Fibroblast of lung (primary cell): ENCODE measurements around the gene KLF4. TPM values are rescaled to one million over a fixed set of nuclear protein-coding genes. Genes with fewer than 3 reads are reported as not detected.
"Not testable (repeated sequence)": the region's sequence is repeated elsewhere in the genome, so short reads cannot be mapped to it uniquely, and the experiment has no call there.

Experiments used
- DNase-seq, 2 donors: peaks; one replicate each; pipeline versions ENCODE4 v3.0.0 to v3.0.0-alpha.2; 2010; ENCODE audit warnings: low read depth in 2 of 2
- H2AFZ ChIP-seq: 2 replicates; pipeline ENCODE4 v1.5.1; 2012; ENCODE audit warnings: low read length, control low read depth, inconsistent platforms
- H3K27ac ChIP-seq: 2 replicates; pipeline ENCODE4 v1.5.1; 2011; ENCODE audit warnings: low read length, control low read depth; ENCODE audit not compliant: insufficient read depth
- H3K27me3 ChIP-seq: 2 replicates; pipeline ENCODE4 v1.5.1; 2011; ENCODE audit warnings: mild to moderate bottlenecking, low read length; ENCODE audit not compliant: control insufficient read depth, insufficient read depth
- H3K36me3 ChIP-seq: 2 replicates; pipeline ENCODE4 v1.5.1; 2011; ENCODE audit warnings: low read length; ENCODE audit not compliant: control insufficient read depth, insufficient read depth
- H3K4me1 ChIP-seq: 2 replicates; pipeline ENCODE4 v1.5.1; 2011; ENCODE audit warnings: low read length; ENCODE audit not compliant: control insufficient read depth, insufficient read depth; ENCODE audit errors: extremely low read depth
- H3K4me2 ChIP-seq: 2 replicates; pipeline ENCODE4 v1.5.1; 2011; ENCODE audit warnings: low read length, control low read depth; ENCODE audit not compliant: insufficient read depth; ENCODE audit errors: extremely low read depth
- H3K4me3 ChIP-seq, 4 experiments: fragments of 200-600 bp in 1 of 4; sonication (generic) in 1 of 4; replicated peaks in 1 of 4; 2 replicates each; pipeline ENCODE4 v1.5.1; 2011 to 2016; ENCODE audit warnings: low read length in 4 of 4, low read depth in 3 of 4, mild to moderate bottlenecking in 3 of 4, control low read depth in 2 of 4, inconsistent platforms in 1 of 4, mixed read lengths in 1 of 4; ENCODE audit not compliant: insufficient read depth in 1 of 4; ENCODE audit errors: control extremely low read depth in 1 of 4
- H3K79me2 ChIP-seq: 2 replicates; pipeline ENCODE4 v1.5.1; 2012; ENCODE audit warnings: mild to moderate bottlenecking, low read length, inconsistent platforms; ENCODE audit not compliant: control insufficient read depth, insufficient read depth
- H3K9ac ChIP-seq: 2 replicates; pipeline ENCODE4 v1.5.1; 2011; ENCODE audit warnings: mild to moderate bottlenecking, low read length, control low read depth; ENCODE audit not compliant: insufficient read depth
- H3K9me3 ChIP-seq: 2 replicates; pipeline ENCODE4 v1.5.1; 2012; ENCODE audit warnings: low read depth, low read length; ENCODE audit not compliant: control insufficient read depth, insufficient read depth
- H4K20me1 ChIP-seq: 2 replicates; pipeline ENCODE4 v1.5.1; 2011; ENCODE audit warnings: low read length; ENCODE audit not compliant: control insufficient read depth, insufficient read depth; ENCODE audit errors: extremely low read depth
- CTCF ChIP-seq, 2 donors: IDR thresholded peaks in 1 of 2; conservative IDR thresholded peaks in 1 of 2; 1 replicate in 1 of 2; 2 replicates in 1 of 2; pipeline ENCODE4 v1.5.1; 2011 to 2012; ENCODE audit warnings: low read length in 2 of 2, control low read depth in 1 of 2, inconsistent platforms in 1 of 2, low read depth in 1 of 2, mild to moderate bottlenecking in 1 of 2
- EZH2 ChIP-seq: IDR thresholded peaks from 2 replicates; pipeline ENCODE4 v1.5.1; 2012; ENCODE audit warnings: low read length, control low read depth, mild to moderate bottlenecking; ENCODE audit errors: missing control alignments
- polyA plus RNA-seq, 2 donors: library from polyadenylated mRNA; depleted of rRNA in 1 of 2; stranded (reverse) in 1 of 2; unstranded in 1 of 2; fragments of >200 nt; gene quantifications; 2 replicates each; pipeline ENCODE4 v1.2.1, GENCODE V29; 2011 to 2012; ENCODE audit warnings: missing spikeins in 1 of 2
- total RNA-seq: library from RNA; depleted of rRNA; stranded (reverse); fragments of >200 nt; gene quantifications from 2 replicates; pipeline ENCODE4 v1.2.1, GENCODE V29; 2014

KLF4 gene
- total and polyA plus RNA-seq, 2 donors (not counting 1 experiment from before 2014, with no cell fraction given) = 10.3 to 32.7 TPM

GRCh38 chr9:107496976-107497375 is 7.4 kb upstream of the KLF4 start:
- Histone ChIP-seq H3K4me2 (no peak overlapping the region), H4K20me1 (no peaks in the 10 kb centered on the region), H3K36me3 (no peaks in the 10 kb centered on the region), H3K4me3 (no peak overlapping the region), H3K9me3 (no peaks in the 10 kb centered on the region), H3K27me3 (no peaks in the 10 kb centered on the region), H3K4me1 (no peaks in the 10 kb centered on the region), H3K79me2 (no peaks in the 10 kb centered on the region), H2AFZ (no peak overlapping the region), H3K9ac (no peak overlapping the region), H3K27ac (no peak overlapping the region)
- DNase-seq = no peak
- TF ChIP-seq CTCF (conservative IDR thresholded peaks at IDR 0.05 in 1 of 2, IDR thresholded peaks at IDR 0.05 in 1 of 2; ENCODE audit: low read depth in 1 of 2, low read length in 2 of 2) (no peak), EZH2 (no peak)

GRCh38 chr9:107492381-107492970 is 2.9 kb upstream of the KLF4 start:
- TF ChIP-seq EZH2 (no peak), CTCF (conservative IDR thresholded peaks at IDR 0.05 in 1 of 2, IDR thresholded peaks at IDR 0.05 in 1 of 2; ENCODE audit: low read depth in 1 of 2, low read length in 2 of 2) (no peak)
- H3K4me2 ChIP-seq = no peak overlapping the region
- no peak overlapping the region for H2AFZ ChIP-seq
- no peaks in the 10 kb centered on the region for H3K27me3 ChIP-seq
- no peaks in the 10 kb centered on the region for H3K9me3 ChIP-seq
- DNase-seq = peak in 1 of 2 donors; percentile 51
- no peaks in the 10 kb centered on the region for H4K20me1 ChIP-seq
- peaks cover 17% of the 10 kb centered on the region for H3K79me2 ChIP-seq
- peaks cover 5% of the 10 kb centered on the region for H3K4me1 ChIP-seq
- H3K9ac ChIP-seq = no peak overlapping the region
- peaks cover 3% of the 10 kb centered on the region for H3K36me3 ChIP-seq
- H3K4me3 ChIP-seq = no peak overlapping the region
- no peak overlapping the region for H3K27ac ChIP-seq

- H2AFZ ChIP-seq = no peak overlapping the region
- TF ChIP-seq EZH2 (no peak), CTCF (conservative IDR thresholded peaks at IDR 0.05 in 1 of 2, IDR thresholded peaks at IDR 0.05 in 1 of 2; ENCODE audit: low read depth in 1 of 2, low read length in 2 of 2) (no peak)
- H3K27ac ChIP-seq = no peak overlapping the region
Observed at GRCh38 chr9:107491081-107492053, 1.8 kb upstream of the KLF4 start.

GRCh38 chr9:107490606-107490970 is 1.0 kb upstream of the KLF4 start:
- H4K20me1 ChIP-seq = not testable (repeated sequence)
- peak in 1 of 2 donors; percentile 13 for DNase-seq

More at GRCh38 chr9:107491081-107492053, 1.8 kb upstream of the KLF4 start:
- Histone ChIP-seq H4K20me1 (no peaks in the 10 kb centered on the region), H3K9me3 (no peaks in the 10 kb centered on the region), H3K4me3 (peak overlapping the region; percentile 11 to 74 (median 31)), H3K4me2 (peak overlapping the region; percentile 81), H3K36me3 (peaks cover 11% of the 10 kb centered on the region), H3K79me2 (peaks cover 27% of the 10 kb centered on the region), H3K27me3 (no peaks in the 10 kb centered on the region), H3K4me1 (peaks cover 5% of the 10 kb centered on the region), H3K9ac (peak overlapping the region; percentile 44)
- DNase-seq = peak; percentile 12 to 51

More at GRCh38 chr9:107490606-107490970, 1.0 kb upstream of the KLF4 start:
- not testable (repeated sequence) for H3K27me3 ChIP-seq, H3K9me3 ChIP-seq, H3K4me1 ChIP-seq
- peak overlapping the region; percentile 14 for H2AFZ ChIP-seq
- H3K36me3 ChIP-seq = peaks cover 13% of the 10 kb centered on the region
- H3K27ac ChIP-seq = peak overlapping the region; percentile 95
- peak overlapping the region; percentile 99 for H3K4me2 ChIP-seq
- H3K9ac ChIP-seq = peak overlapping the region; percentile 95
- H3K79me2 ChIP-seq = peaks cover 32% of the 10 kb centered on the region
- peak overlapping the region; percentile 57 to 74 (median 62) for H3K4me3 ChIP-seq
